Uterus (tissue), 2 donors: ENCODE measurements around the gene HDAC4.

Experiments used
- POLR2A ChIP-seq, 2 donors: fragments of 450-650 bp; IDR thresholded peaks; one replicate each; pipeline ENCODE4 v1.6.1; 2016; ENCODE audit warnings: antibody characterized with exemption in 2 of 2, mild to moderate bottlenecking in 1 of 2, moderate library complexity in 1 of 2
- TF ChIP-seq, protein P1 (sequence below), 4 experiments: fragments of 200-600 bp in 2 of 4; fragments of 450-650 bp in 2 of 4; sonication (generic) in 2 of 4; IDR thresholded peaks; one replicate each; pipeline ENCODE4 v1.5.1; 2016 to 2019; ENCODE audit warnings: antibody characterized with exemption in 4 of 4, mild to moderate bottlenecking in 2 of 4, moderate library complexity in 1 of 4

DNA sequence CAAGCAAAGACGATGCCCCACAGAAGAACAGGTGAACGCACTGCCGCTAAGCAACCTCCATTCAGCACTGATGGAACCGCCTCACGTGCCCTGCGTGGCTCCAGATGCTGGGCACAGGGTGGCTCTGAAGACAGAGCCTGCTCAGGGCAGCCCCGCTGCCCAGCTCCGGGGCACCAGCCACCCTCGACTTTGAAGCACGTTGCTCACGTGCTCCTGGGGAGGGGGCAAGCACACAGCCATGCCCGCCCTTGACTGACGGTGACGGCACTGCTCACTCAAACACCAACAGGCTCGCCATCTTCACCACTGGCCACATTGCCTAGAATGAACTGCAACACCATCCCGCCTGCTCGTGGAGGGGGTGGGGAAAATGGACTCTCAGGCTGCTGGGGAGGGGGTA lies 251.3 kb downstream of the HDAC4 start:
- TF ChIP-seq, protein P1, sequence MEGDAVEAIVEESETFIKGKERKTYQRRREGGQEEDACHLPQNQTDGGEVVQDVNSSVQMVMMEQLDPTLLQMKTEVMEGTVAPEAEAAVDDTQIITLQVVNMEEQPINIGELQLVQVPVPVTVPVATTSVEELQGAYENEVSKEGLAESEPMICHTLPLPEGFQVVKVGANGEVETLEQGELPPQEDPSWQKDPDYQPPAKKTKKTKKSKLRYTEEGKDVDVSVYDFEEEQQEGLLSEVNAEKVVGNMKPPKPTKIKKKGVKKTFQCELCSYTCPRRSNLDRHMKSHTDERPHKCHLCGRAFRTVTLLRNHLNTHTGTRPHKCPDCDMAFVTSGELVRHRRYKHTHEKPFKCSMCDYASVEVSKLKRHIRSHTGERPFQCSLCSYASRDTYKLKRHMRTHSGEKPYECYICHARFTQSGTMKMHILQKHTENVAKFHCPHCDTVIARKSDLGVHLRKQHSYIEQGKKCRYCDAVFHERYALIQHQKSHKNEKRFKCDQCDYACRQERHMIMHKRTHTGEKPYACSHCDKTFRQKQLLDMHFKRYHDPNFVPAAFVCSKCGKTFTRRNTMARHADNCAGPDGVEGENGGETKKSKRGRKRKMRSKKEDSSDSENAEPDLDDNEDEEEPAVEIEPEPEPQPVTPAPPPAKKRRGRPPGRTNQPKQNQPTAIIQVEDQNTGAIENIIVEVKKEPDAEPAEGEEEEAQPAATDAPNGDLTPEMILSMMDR (IDR thresholded peaks at IDR 0.05): no peak
- TF ChIP-seq POLR2A (IDR thresholded peaks at IDR 0.05): no peak
